T-helper 2 cell treated with Interferon-gamma antibody and Interleukin-4, amounts not matched to agents 100 ng/mL and 5 ng/mL, for 36 hours (primary cell): ENCODE measurements around the gene POLK. TPM values are rescaled to one million over a fixed set of nuclear protein-coding genes. Genes with fewer than 3 reads are reported as not detected.
"Not testable (repeated sequence)": the region's sequence is repeated elsewhere in the genome, so short reads cannot be mapped to it uniquely, and the experiment has no call there.

Experiments used
- intact Hi-C: fragments of 100-400 bp; cut with micrococcal nuclease; formaldehyde crosslinking; loops from one replicate; pipeline ENCODE4 v1.15.1; 2023
- total RNA-seq: library from RNA; stranded (reverse); gene quantifications from 2 replicates; pipeline ENCODE4 v1.2.3, GENCODE V29; 2022

Gene POLK
- total RNA-seq, 1 donor from 2014 or later: 30.9 TPM

DNA sequence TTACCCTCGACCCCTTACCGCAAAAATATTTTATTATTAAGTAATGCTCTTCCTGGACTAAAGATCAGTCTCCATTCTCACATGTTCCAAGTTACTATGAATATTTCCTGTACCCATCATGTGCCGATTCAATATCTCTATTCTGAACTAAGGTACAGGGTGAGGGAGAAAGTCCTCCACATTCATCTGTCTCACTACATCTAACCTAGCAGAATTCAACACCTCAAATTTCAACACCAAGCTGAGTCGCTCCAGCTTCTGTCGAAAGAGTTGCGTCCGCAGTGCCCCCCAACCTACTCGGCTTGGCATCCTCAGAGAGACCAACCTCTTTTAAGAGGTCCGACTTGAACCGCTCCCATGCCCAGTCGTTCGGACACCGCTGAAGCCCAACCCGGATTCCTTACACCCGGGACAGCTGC, 1.3 kb upstream of the POLK start:
- intact Hi-C loops: loop anchor here (2.0 to 10.0 kb wide), 4 partner anchors 56 to 1522 kb away; partner anchors contain the start of gene AGGF1

DNA sequence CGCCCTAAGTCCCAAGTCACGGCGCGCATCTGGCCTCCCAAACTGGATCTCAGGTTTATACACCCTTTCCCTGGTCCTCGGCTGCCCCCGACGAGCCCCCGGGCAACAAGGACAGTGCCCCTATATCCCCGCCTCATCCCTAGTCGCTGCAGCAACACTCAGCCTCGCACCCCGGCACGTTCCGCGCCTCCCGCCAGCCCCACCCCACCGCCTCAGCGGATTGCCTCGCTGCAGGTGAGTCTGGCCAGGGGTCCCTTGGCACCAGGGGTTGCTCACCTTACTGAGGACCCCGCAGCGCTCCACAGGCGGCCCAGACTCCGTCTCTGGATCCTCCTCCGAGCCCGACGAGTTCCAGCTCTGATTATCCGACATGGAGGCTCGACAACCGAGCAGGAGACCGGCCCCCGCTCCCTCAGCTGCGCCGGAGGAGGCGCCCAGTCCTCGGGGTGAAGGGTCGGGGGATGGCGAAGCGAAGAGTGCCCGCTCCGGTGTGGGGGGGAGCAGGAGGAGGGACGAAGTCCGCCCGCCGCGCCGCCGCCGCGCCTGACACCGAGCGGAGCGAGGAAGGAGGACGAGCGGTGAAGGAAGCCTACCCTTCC, 756 bp upstream of the POLK start:
- intact Hi-C loops: loop anchor here (1.0 to 10.0 kb wide), 8 partner anchors 56 to 1521 kb away; partner anchors contain the start of genes AGGF1, ANKRD31, GFM2 and HMGCR

- intact Hi-C loops: loop anchor here (5.0 to 10.0 kb wide), 2 partner anchors 1032 to 1520 kb away; partner anchors contain the start of gene AGGF1
Measured at GRCh38 chr5:75512383-75513074, 838 bp downstream of the POLK start.

DNA sequence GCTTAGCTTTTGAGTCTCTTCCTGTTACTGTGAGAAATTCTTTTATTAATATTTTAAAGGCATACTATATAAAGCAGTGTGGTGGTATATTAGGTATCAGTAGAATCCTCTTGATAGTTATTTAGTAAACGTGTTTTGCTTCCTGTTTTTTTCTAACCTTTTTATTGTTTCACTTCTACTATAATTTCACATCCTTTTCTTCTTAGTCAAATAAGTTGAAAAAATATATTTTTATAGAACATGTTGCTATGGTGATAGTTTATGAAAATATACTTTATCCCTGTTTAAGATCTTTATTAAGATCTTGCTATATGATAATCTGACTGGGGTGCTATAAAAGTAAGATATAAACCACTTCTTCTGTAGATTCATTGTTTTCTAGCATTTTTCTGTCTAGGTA, 2.1 kb downstream of the POLK start:
- intact Hi-C loops: loop anchor here (5.0 to 10.0 kb wide), 2 partner anchors 1031 to 1518 kb away; partner anchors contain the start of gene AGGF1

DNA sequence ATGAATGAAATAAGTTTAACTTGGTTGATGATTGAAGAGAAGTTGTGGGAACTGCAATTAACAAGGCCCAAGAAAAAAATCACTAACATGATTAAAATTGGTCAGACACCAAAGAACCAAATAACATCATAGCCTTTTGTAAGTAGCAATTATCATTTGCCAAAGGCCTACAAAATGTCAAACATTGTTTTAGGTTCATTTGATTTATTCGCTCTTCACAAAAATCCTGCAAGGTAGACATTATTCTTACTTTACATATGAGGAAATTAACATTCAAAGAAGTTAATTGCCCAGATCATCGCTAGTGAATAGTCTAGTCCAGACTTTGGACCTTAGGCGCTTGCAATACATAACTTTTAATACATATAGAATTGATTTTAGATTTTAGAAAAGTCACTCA, 2.6 kb downstream of the POLK start:
- intact Hi-C loops: loop anchor here (5.0 to 10.0 kb wide), 2 partner anchors 1030 to 1518 kb away; partner anchors contain the start of gene AGGF1

- intact Hi-C loops: loop anchor here (10.0 kb wide), 1 partner anchor 1025 kb away; no protein-coding TSS in a partner anchor
Measured at GRCh38 chr5:75519761-75520160, 8.1 kb downstream of the POLK start.

GRCh38 chr5:75521195-75521594, 9.5 kb downstream of the POLK start:
- intact Hi-C loops: no loop called here

DNA sequence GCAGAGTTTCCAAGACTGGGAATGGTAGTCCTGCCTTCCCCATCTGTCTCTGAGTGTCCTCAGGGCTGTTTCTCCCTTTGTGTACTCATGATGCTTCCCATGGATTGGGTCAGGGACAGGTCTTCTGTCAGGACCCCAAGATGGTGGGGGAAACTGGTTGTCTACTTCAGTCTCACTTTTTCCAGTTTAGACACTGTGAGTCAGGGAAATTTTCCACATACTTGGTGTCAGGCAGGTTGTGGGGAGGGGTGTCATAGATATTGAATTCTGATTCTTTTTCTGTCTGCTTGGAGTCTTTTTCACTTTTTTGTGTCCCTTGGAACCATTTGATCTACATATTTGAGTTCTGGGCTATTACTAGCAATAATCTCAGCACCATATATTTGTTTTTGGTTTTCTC, 10.3 kb downstream of the POLK start:
- intact Hi-C loops: no loop called here

GRCh38 chr5:75522542-75522941, 10.9 kb downstream of the POLK start:
- intact Hi-C loops: no loop called here

- intact Hi-C loops: no loop called here
Measured at GRCh38 chr5:75523275-75523674, 11.6 kb downstream of the POLK start.

DNA sequence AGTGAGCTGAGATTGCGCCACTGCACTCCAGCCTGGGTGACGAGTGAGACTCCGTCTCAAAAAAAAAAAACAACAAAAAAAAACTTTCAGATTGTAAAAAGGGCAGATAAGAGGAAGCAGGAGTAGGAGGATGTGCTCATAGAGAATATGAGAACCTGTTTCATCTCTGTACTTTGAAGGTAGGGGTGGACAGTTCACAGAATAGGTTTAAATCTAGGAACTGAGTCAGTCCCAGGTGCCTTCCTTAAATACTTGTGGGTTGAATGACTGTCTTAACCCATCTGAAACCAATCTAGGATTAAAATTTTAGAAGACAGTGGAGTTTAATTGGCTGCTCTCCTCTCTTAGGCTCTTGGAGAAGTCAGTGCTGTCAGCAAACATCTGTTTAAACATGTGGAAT, 12.4 kb downstream of the POLK start:
- intact Hi-C loops: no loop called here

DNA sequence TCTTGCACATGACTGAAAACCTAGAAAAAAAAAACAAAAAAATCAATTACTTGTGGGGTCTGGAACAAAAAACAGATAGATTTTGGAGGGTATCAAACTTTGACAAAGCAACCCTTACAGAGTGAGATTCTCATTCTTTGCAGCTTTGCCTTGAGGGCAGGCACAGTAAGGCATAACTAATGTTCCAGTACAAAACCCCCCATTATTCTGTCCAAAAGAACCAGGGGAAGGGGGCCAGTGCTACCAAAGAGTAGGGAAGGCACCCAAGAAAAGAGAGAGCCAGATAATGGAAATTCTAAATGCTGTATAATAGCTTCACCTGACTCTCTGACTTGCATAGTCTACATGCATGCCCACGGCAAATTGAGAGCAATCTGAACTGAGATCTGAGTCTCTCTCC, 12.9 kb downstream of the POLK start:
- intact Hi-C loops: no loop called here

- intact Hi-C loops: loop anchor here (5.0 kb wide), 1 partner anchor 42 kb away; no protein-coding TSS in a partner anchor
Measured at GRCh38 chr5:75525344-75525743, 13.7 kb downstream of the POLK start.

GRCh38 chr5:75526070-75526469, 14.4 kb downstream of the POLK start:
- intact Hi-C loops: loop anchor here (5.0 kb wide), 1 partner anchor 41 kb away; no protein-coding TSS in a partner anchor

- intact Hi-C loops: loop anchor here (5.0 kb wide), 1 partner anchor 38 kb away; no protein-coding TSS in a partner anchor
Measured at GRCh38 chr5:75529185-75529584, 17.5 kb downstream of the POLK start.

DNA sequence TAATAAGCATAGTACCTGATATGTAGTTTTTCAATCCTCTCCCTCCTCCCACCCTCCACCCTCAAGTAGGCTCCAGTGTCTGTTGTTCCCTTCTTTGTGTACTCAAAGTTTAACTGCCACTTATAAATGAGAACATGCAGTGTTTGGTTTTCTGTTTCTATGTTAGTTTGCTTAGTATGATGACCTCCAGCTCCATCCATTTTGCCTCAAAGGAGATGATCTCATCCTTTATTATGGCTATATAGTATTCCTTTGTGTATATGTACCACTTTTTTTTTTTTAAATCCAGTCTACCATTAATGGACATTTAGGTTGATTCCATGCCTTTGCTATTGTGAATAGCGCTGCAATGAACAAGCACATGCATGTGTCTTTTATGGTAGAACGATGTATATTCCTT, 20.5 kb downstream of the POLK start:
- intact Hi-C loops: no loop called here

DNA sequence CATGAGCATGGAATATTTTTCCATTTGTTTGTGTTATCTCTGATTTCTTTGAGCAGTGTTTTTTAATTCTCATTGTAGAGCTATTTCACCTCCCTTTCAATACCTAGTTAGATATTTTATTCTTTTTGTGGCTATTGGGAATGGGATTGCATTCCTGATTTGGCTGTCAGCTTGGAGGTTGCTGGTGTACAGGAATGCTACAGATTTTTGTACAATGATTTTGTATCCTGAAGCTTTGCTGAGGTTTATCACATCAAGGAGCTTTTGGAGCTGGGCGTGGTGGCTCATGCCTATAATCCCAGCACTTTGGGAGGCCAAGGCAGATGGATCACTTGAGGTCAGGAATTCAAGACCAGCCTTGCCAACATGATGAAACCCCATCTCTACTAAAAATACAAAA, 22.0 kb downstream of the POLK start:
- intact Hi-C loops: not testable (repeated sequence)

DNA sequence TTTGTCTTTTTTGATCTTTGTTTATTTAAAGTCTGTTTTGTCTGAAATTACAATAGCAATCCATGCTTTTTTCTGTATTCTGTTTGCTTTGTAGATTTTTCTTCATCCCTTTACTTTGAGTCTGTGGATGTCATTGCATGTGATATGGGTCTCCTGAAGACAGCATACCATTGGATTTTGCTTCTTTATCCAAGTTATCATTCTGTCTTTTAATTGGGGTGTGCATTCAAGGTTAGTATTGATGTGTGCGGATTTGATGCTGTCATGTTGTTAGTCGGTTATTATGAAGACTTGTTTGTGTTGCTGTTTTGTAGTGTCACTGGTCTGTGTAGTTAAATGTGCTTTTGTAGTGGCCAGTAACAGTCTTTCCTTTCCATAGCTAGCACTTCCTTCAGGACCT, 23.0 kb downstream of the POLK start:
- intact Hi-C loops: no loop called here

DNA sequence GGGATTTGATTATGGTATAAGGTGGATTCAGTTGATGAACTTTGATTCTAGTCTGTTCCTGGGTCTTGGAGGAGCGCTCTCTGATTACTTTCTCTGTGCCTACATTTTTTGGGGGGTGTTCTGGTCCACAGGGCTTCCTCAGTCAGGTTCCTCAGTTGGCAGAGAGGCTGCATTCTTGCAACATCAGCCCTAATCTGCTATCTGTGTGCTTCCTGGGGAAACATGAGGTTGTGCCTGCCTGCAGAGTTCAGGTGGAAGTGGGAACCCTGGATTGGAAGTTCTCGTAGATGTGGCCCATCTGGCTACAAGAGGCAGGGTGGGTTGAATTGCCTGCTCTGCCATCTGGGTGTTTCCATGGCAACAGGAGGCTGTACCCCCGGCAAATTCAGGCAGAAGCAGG, 24.5 kb downstream of the POLK start:
- intact Hi-C loops: no loop called here

DNA sequence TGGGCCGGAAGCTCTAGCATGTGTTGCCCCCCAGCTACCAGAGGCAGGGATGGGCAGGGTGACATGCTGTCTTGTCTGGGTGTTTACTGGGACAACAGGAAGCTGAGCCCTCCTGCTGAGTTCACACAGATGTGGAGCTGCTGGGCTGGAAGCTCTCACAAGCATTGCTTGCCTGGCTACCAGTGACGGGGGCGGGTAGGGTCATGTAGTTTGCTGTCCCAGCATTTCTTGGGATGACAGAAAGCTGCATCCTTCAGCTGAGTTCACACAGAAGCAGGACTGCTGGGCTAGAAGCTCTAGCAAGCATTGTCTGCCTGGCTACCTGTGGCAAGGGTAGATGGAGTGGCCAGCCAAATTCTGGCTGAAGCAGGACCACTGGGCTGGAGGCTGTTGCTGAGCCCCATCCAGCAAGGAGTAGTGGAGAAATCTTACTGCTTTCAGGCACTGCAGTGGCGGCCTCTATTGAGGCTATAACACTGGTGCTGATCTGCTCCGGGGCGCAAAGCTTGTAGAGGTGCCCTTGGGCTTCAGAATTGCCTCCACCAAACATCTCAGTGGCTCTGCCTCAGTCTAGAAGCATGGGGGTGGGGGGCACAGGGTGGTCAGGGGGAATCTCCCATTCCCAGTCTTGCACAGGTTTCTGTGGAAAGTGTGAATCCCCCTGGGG, 25.1 kb downstream of the POLK start:
- intact Hi-C loops: no loop called here

- intact Hi-C loops: no loop called here
Measured at GRCh38 chr5:75538211-75538610, 26.5 kb downstream of the POLK start.

GRCh38 chr5:75545131-75545530, 33.4 kb downstream of the POLK start:
- intact Hi-C loops: no loop called here
